Measurements from ENCODE around the gene ZNF396.

ZNF396 gene

GRCh38 chr18:35376742-35377695 is at the start of gene ZNF396:
Gene ZNF396, minus strand, starts transcription at chr18:35377337. Its CDS starts 3,045 bp downstream, at chr18:35374292.
- DNase-seq (ENCODE audit: low read depth): peak; percentile 32

GRCh38 chr18:35426786-35427185 is 49.6 kb upstream of the ZNF396 start:
- DNase-seq (ENCODE audit: low read depth): no peak

- no peak for DNase-seq (ENCODE audit: low read depth)
Measured at GRCh38 chr18:35424356-35424755, 47.2 kb upstream of the ZNF396 start.

GRCh38 chr18:35422237-35422636 is 45.1 kb upstream of the ZNF396 start:
- DNase-seq (ENCODE audit: low read depth): no peak

- no peak for DNase-seq (ENCODE audit: low read depth)
Measured at GRCh38 chr18:35418610-35419009, 41.5 kb upstream of the ZNF396 start.

- DNase-seq (ENCODE audit: low read depth): no peak
Measured at GRCh38 chr18:35417223-35417622, 40.1 kb upstream of the ZNF396 start.

- no peak for DNase-seq (ENCODE audit: low read depth)
Measured at GRCh38 chr18:35415511-35416073, 38.5 kb upstream of the ZNF396 start.

GRCh38 chr18:35413163-35413511 is 36.0 kb upstream of the ZNF396 start:
- no peak for DNase-seq (ENCODE audit: low read depth)

- no peak for DNase-seq (ENCODE audit: low read depth)
Measured at GRCh38 chr18:35411625-35412351, 34.7 kb upstream of the ZNF396 start.

- DNase-seq (ENCODE audit: low read depth): no peak
Measured at GRCh38 chr18:35410561-35410960, 33.4 kb upstream of the ZNF396 start.

- DNase-seq (ENCODE audit: low read depth): no peak
Measured at GRCh38 chr18:35409911-35410310, 32.8 kb upstream of the ZNF396 start.

GRCh38 chr18:35408843-35409261 is 31.7 kb upstream of the ZNF396 start:
- DNase-seq (ENCODE audit: low read depth): no peak

- no peak for DNase-seq (ENCODE audit: low read depth)
Measured at GRCh38 chr18:35407871-35408481, 30.8 kb upstream of the ZNF396 start.

GRCh38 chr18:35406666-35407065 is 29.5 kb upstream of the ZNF396 start:
- DNase-seq (ENCODE audit: low read depth): no peak

GRCh38 chr18:35397976-35398375 is 20.8 kb upstream of the ZNF396 start:
- no peak for DNase-seq (ENCODE audit: low read depth)

- no peak for DNase-seq (ENCODE audit: low read depth)
Measured at GRCh38 chr18:35393716-35394115, 16.6 kb upstream of the ZNF396 start.

- DNase-seq (ENCODE audit: low read depth): no peak
Measured at GRCh38 chr18:35392375-35392774, 15.2 kb upstream of the ZNF396 start.

- DNase-seq (ENCODE audit: low read depth): no peak
Measured at GRCh38 chr18:35390951-35391700, 14.0 kb upstream of the ZNF396 start.

- no peak for DNase-seq (ENCODE audit: low read depth)
Measured at GRCh38 chr18:35389095-35389618, 12.0 kb upstream of the ZNF396 start.

- DNase-seq (ENCODE audit: low read depth): no peak
Measured at GRCh38 chr18:35387152-35387571, 10.0 kb upstream of the ZNF396 start.

GRCh38 chr18:35386600-35387100 is 9.5 kb upstream of the ZNF396 start:
- DNase-seq (ENCODE audit: low read depth): no peak

All from stimulated activated CD8-positive, alpha-beta memory T cell treated with anti-CD3 and anti-CD28 coated beads, Interleukin-7, amount 100 ng/mL, for 24 hours (primary cell).